EH (cell line): Measurements from ENCODE around the gene ZNF460.

ENCODE experiments used
- DNase-seq: peaks from one replicate; pipeline ENCODE4 v3.0.0-alpha.2; 2015; ENCODE audit warnings: low read depth

Gene ZNF460

DNA sequence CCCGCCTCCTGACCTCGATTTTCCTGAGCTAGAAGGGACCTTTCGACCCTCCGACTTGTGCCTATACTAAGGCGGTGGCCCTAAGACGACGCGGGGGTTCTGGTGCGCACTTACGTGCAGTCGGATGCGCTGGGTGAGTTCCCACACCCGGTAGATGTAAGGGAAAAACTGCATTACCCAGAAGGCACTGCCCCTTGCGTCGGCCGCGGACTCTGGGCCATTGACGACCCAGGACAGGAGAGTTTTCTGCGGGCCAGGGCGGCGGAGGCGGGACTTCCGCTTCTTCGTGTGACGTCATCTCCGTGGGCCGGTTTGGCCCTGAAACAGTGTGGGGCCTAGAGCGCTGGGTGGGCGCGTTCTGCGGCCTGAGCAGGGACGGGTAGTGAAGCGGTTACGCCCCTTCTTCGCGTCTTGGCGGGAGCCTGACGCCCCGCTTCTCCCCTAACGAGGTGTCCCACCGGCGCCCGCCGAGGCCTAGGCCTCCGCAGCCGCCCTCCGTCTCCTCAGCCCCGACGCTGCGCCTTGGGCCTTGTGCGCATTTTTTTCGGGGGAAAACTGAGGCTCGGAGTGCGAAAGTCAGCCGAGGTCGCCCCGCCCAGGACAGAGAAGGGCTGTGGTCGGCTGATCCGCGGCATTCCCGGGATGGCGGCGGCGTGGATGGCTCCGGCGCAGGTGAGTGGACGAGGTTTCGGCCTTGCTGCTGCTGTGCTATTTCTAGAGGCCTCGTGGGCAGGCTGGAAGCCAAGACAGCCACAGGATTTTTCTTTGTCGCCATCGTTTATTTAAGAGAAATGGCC, at the start of gene ZNF460:
ZNF460 (plus strand) TSS at position 321 of the 797 bp plus-strand sequence; CDS start at position 643, 322 bp downstream.
- DNase-seq = peak; percentile 97

DNA sequence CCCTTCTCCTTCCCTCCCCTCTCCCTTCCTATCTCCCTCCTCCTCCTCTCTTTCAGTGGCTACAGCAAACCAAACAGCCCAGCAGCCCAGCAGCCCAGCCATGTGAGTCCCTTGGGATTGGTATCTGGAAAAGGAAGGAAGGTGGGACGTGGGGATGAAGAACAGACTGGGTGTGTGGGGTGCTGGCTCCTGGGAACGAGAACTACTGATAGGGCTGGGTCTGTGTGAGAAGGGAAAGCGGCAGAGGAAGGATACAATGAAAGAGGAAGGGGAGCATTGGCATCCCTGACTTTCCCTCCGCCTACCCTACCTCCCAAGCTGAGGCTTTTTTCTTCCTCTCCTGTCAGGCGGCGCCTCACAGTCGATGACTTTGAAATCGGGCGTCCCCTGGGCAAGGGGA, 48.6 kb upstream of the ZNF460 start:
- no peak for DNase-seq

DNA sequence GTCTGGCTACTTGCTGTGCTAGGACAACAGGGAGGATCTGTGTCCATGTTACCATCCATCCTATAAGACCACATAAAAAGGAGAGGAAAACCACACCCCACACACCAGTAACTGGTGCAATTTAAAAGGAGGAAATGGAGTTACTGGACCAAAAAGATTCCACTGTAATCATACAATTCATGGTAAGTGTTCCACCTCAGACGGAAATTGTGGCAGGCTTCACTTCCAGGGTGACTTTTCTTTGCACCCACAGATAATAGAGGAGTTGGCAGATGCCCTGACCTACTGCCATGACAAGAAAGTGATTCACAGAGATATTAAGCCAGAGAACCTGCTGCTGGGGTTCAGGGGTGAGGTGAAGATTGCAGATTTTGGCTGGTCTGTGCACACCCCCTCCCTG, 47.1 kb upstream of the ZNF460 start:
- no peak for DNase-seq

DNA sequence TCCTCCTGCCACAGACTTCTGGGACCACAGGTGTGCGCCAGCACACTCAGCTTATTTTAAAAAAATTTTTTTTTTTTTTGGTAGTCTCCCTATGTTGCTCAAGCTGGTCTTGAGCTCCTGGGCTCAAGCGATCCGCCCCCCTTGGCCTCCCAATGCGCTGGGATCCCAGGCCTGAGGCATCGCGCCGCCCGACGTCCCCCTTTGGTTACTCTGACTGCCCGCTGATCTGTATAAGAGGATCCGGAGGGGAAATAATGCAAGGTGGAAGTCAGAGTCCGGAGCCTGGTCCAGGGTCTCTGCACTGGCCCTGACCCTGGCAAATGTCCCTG, 40.3 kb upstream of the ZNF460 start:
- DNase-seq = no peak

DNA sequence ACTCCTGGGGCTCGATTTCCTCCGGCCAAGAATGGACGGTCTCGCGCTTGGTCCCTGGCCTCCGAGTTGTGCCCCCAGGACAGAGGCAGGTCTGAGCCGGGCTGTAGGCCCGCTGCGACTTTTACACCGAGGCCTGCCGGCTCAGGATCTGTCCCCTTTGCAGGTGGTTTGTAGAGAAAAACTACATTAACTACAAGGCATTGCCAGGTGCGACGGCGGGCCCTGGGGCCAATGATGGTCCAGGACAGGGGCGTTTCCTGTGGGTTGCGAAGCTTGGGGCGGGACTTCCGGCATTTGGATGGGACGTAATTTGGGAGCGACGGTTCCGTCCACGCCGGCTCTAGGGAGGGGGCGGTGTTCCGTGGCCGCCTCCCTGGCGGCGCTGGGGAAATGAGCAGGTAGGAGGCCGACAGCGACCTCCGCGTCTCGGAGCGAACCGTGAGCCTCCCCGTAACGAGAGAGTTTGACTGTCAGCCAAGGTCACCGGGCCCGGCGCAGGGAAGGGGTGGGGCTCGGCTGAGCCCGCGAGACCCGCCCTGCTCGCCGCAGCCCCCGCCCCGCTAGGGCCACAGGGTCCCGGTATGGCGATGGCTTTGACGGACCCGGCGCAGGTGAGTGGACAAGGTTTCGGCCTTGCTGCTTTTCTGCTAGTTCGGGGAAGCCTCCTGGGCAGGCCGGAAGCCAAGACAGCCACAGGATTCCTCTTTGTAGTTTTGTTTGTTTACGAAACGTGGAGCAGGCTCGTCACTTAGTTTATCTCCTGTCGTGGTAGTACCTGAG, 39.8 kb upstream of the ZNF460 start, which contains the start of gene ZNF805:
ZNF805 (plus strand) TSS at position 322 of the 780 bp plus-strand sequence; CDS start at position 582, 260 bp downstream.
- DNase-seq = peak; percentile 92

DNA sequence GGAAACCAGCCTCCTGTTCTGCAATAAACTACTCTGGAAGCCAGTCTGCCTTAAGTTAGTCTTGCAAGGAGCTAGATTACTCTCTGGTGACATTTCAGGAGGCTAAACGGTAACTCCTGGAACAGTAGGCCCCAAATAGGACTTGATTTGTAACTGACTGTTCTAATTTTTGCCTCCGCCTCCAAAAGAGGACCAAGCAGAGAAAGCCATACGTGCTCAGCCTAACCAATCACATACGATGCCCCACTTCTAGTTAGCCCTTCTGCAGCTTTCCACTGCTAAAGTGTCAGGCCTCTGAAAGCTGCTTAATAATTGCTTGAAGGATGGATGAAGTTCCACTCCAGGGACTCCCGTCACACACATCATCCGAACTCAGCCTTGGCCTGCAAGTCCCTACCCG, 39.1 kb upstream of the ZNF460 start:
- DNase-seq = peak; percentile 49

DNA sequence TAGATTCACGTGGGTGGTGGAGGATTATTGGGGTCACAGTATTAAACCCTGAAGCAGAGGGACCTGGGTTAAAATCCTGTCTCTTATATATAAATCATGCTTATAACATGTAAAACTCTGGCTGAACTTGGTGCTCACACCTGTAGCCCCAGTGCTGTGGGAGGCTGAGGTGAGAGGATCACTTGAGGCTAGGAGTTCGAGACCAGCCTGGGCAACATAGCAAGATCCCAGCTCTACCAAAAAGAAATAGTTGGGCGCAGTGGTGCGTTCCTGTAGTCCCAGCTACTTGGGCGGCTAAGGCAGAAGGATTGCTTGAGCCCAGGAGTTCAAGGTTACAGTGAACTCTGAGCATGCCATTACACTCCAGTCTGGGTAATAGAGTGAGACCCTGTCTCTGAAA, 37.5 kb upstream of the ZNF460 start:
- DNase-seq = no peak

DNA sequence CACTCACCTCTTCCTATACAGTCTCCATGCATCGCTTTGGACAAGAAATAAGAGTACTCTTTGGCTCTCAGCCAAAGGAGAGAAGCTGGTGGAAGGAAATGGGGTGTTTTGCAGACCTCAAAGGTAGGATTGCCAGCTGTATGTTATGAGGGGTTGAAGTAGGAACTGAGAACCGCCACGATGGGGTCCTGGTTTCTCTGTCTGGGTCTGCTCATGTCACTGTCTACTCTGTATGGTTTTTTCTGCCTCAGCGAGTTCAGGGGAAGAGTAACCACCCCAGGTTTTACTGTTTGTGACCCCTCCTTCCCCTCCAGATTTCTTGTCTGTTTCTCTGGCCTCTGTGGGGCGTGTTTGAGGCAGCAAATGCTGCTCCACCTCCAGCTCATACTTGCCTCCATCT, 35.8 kb upstream of the ZNF460 start:
- DNase-seq = no peak

DNA sequence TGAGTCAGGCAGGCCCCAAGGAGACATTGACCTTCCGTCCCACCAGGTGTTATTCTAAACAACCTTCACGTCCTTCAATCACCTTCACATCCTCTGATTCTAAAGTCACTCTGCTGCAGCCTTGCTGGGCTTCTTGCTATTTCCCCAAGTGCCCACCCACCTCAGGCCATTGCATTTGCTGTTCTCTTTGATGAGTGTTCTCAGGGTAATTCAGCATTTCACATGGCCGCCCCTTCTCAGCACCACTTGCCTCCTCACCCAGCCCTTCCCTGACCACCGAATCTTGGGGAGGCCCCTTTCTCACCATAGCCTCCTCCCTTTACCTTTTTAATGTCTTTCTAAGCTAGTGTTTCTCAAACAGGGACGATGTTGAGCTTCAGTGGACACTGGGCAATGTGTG, 35.2 kb upstream of the ZNF460 start:
- DNase-seq = no peak

DNA sequence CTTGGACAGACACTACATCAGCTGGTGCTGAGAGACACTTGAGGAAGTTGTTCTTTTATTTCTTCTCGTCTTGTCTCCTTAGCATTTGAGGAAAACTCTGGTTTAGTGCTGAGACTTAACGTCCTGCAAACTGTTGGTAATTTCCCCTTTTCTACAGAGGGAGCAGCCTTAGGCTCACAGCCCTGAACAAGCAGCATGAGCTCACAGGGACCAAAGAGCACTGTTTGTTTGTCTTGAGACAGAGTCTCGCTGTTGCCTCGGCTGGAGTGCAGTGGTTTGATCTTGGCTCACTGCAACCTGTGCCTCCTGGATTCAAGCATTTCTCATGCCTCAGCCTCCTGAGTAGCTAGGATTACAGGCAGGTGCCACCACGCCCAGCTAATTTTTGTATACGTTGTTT, 34.3 kb upstream of the ZNF460 start:
- DNase-seq = no peak

DNA sequence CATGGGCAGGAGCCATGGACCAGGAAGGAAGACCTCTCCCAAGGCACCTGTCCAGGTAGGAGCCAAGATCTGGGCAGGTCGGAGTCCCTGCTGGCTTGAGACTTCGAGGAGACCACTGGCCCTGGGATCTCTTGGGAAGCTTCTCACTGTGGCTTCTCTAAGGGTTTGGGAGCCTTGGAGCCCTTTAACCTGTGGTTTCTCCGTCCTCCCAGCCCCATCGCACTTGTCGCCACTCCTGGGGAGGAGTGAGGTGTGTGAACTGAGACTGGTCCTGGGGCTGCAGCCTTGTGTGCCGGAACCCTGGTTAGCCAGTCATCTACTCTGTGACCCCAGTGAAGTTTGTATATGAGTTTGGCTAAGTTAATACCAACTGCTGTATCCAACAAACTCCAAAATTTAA, 31.6 kb upstream of the ZNF460 start:
- DNase-seq = no peak

DNA sequence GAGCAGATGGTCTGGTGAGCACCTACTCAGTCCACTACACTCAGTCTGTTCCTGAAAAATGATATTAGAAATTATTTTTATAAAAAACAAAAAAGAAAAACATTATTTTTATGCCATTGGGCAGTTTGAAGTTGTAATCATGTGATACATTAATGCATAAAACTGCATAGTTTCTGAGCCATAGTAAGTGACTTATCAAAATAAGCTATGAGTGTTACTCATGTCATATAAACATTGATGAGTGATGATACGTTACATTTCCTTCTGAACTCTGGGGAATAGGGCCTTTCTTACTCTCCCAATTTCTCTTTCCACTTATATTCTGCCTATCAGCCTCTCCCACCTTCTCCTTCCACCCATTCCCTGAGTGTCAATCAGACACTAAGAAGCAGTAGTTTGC, 31.0 kb upstream of the ZNF460 start:
- DNase-seq = peak; percentile 4

DNA sequence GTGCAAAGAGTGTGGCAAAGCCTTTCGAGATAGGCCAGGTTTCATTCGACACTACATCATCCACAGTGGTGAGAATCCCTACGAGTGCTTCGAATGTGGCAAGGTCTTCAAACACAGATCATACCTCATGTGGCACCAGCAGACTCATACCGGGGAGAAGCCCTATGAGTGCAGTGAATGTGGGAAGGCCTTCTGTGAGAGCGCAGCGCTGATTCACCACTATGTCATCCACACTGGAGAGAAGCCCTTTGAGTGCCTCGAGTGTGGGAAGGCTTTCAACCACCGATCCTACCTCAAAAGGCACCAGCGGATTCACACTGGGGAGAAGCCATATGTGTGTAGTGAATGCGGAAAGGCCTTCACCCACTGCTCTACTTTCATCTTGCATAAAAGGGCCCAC, 26.5 kb upstream of the ZNF460 start:
- DNase-seq = peak; percentile 15

DNA sequence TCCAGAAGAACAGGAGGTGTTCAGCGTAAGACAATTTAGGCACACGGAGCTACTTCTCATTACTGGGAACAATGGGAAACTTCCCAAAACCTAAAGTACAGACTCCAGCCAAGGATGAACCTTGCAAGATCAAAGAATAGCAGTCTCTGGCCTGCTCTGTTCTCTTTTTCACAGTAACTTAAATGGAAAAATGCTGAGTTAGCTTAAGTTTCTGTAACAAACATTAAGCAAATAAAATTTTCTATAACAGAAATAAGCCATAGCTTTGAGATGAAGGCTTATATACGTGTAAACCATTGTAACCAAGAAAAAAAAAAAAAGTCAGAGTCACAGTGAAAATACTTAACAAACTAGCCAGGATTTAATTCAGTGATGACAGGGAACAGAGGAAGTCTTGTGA, 18.2 kb upstream of the ZNF460 start:
- DNase-seq = no peak

DNA sequence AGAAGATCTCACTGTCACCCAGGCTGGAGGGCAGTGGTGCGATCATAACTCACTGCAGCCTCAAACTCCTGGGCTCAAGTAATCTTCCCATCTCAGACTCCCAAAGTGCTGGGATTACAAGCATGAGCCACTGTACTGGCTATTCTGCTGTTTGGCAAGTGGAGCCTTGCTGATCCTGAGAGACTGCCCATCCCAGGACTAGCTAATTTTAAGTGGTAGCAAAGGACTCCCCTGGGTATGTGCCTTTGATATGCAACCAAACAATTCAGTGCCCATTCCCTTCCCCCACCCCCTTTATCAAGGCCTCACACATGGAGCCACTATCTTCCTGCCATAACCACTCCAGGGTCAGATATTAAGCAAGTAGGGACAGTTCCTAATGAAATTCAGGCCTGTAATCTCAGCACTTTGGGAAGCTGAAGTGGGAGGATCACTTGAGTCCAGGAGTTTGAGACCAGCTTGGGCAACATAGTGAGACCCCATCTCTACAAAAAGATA, 17.0 kb upstream of the ZNF460 start:
- DNase-seq = no peak

DNA sequence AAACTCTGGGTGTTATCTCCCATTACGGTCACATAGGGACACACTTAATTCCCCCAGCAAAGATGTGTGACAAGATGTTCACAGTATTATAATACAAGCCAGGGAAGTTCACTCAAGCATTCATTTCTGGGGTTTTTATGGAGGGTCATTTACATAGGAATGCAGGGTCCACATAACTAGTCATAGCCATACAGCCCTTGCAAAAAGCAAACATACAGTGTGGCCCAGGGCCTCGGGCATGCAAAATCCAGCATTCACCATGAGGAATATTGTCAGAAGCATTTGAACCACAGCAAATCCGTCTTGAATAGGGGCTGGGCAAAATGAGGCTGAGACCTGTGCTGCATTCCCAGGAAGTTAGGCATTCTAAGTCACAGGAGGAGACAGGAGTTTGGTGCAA, 13.0 kb upstream of the ZNF460 start:
- DNase-seq = peak; percentile 9

DNA sequence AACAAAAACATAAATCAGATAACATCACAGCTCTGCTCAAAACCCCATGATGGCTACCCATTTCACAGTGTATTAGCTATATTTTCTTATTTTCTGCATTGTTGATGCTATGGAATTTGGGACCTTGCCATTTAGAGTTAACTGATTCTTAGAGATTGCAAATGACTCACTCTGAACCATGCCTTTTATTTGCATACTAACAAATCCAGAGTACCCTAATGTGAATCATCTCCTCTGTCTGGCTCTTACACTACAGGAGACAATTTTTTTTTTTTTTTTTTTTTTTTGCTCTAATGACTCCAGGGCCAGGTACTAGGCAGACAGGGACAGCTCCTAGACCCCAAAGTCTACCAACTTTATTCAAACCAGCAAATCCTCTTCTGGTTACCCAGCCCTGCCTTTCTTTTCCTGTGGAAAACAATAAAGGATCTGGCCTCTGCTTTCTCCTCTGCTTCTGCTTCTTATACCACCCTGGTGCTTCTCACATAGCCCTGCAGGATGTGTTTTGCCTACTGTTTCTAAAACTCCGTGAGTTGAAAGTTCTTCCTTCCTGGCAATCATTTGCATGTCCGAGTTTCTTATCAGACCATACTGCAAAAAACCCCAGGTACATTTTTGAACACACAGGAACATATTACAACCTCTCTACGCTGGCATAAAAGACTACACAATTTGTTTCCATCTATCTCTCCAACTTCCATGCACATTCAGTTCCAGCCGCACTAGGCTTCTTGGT, 10.6 kb upstream of the ZNF460 start:
- DNase-seq = peak; percentile 95

DNA sequence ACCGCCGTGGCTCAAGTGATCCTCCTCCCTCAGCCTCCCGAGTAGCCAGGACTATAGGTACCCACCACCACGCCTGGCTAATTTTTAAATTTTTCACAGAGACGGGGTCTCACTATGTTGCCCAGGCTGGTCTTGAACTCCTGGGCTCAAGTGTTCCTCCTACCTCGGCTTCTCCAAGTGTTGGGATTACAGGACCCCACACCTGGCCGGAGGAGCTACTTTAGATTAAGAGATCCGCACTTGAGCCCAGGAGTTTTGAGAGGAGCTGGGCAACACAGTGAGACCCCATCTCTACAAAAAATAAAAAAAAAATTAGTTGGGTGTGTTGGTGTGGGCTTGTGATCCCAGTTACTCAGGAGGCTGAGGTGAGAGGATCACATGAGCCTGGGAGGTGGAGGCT, 9.0 kb upstream of the ZNF460 start:
- DNase-seq = no peak

DNA sequence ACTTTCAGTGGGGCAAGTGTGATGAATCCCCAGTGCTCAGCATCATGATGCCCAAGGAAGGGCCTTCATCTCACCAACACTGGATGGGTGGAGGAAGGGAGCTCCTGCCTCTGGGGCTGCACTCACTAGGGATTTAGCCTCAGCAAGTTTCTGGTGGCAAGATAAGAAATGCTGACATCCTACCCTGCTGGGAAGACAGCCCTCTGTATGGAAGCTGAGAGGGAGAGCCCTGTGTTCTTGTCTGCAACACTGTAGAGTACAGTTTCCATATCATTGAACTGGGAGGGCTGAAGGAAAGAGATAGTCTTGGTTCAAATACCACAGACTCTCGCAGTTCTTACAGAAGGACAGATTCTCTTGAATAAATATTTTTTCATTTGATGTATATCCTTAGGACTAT, 7.3 kb upstream of the ZNF460 start:
- no peak for DNase-seq

DNA sequence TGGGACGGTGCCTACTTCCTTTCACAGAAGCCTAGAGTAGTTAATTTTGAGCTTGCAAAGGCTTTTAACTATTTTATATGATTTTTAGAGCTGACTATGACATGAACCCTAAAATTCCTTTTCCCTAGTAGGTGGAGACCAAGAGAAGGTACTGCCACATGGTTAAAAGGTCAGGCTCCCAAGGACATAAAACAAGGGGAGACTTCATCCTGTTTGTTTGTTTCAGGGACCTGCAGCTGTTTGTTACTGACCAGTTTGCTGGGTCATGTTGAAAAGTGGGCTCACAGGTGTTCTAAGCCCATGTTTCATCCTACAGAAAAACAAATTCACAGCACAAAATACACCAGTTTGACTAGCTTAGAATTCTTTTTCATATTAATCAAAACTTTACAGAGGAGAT, 3.9 kb upstream of the ZNF460 start:
- DNase-seq = no peak

DNA sequence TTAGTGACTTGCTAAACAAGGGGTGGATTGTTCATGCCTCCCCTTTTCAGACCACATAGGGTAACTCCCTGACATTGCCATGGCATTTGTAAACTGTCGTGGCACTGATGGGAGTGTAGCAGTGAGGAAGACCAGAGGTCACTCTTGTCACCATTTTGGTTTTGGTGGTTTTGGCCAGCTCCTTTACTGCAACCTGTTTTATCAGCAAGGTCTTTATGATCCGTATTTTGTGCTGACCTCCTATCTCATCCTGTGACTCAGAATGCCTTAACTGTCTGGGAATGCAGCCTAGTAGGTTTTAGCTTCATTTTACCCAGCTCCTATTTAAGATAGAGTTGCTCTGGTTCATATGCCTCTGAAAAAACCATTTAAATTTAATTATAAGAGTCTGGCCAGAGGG, 1.8 kb upstream of the ZNF460 start:
- peak; percentile 79 for DNase-seq

DNA sequence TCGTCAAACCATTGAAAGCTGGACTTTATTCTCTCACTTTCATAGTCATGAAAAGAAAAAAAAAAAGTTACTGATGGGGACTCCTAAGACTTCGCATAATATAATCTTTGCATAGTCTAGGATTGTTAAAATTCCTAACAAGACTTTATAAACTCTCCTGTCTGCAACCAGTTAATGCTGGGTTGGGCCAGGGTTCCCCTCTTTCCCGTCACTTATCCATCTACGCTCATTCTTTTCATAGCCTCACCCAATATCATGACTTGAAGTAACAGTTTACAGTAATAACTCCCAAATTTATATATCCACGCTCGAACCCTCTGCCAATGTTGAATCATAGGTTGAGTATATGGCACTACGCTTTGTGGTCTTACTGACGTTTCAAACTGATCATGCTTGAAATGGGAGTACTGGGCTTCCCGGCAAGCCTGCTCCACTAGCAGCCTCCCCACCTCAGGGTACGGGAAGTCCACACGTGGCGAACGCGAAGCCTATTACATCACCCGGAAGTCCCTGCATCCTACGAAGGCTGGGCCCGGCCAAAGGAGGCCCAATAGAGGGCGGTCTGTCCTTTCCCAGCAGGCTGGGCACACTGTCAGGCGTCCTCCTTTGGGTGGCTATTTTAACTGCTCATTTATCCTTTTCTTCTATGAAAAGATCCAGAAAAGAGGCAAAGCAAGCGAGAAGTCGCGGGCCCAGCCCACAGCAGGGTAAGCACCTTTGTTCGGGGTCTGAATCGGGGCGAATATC, 694 bp upstream of the ZNF460 start:
- peak; percentile 98 for DNase-seq
